DOHH2 (cell line): ENCODE results near the gene LGR6.

Experiments used
- CTCF ChIP-seq: fragments of 200-600 bp; sonication (generic); IDR thresholded peaks from one replicate; pipeline ENCODE4 v1.5.1; 2014; ENCODE audit warnings: antibody characterized with exemption, mild to moderate bottlenecking, low read depth, low read length; ENCODE audit not compliant: poor library complexity, severe bottlenecking
- EZH2phosphoT487 ChIP-seq: fragments of 200-600 bp; sonication (generic); IDR thresholded peaks from 2 replicates; pipeline ENCODE4 v1.6.1; 2017; ENCODE audit warnings: borderline replicate concordance, mild to moderate bottlenecking, antibody characterized with exemption, low read length, moderate library complexity, mixed read lengths

GRCh38 chr1:202150602-202151001, 43.0 kb upstream of the LGR6 start:
- TF ChIP-seq CTCF (no peak), EZH2phosphoT487 (no peak)
